ENCODE measurements around the gene SOX8.
A peak's percentile ranks its signal among the peaks of the same experiment; 100 is the strongest.
"Not testable (repeated sequence)": the region's sequence is repeated elsewhere in the genome, so short reads cannot be mapped to it uniquely, and the experiment has no call there.

The SOX8 gene

DNA sequence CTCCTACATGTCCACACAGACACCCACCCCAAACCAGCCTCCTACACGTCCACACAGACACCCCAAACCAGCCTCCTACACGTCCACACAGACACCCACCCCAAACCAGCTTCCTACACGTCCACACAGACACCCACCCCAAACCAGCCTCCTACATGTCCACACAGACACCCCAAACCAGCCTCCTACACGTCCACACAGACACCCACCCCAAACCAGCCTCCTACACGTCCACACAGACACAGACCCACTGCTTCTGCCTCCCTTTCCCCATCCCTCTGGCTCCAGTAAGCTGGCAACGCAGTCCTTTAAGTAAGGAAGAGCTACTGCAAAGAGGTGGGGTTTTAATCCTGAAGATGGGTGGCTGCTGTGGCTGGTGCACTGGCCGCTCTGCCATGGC is 27.8 kb upstream of the SOX8 start:
- not testable (repeated sequence) for DNase-seq (ENCODE audit: low read depth in 2 of 2, low spot score in 1 of 2)

DNA sequence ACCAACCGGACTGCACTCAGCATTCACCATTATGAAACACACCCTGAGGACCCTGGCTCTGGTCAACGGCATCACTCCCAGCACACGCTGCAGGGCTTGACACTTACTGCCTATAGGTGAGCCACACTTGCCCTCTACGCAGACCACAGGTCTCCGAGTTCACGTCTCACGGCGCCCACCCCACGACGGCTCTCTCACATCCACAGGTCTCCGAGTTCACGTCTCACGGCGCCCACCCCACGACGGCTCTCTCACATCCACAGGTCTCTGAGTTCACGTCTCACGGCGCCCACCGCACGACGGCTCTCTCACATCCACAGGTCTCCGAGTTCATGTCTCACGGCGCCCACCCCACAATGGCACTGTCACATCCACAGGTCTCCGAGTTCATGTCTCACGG is 25.8 kb upstream of the SOX8 start:
- not testable (repeated sequence) for DNase-seq (ENCODE audit: low read depth in 2 of 2, low spot score in 1 of 2)

DNA sequence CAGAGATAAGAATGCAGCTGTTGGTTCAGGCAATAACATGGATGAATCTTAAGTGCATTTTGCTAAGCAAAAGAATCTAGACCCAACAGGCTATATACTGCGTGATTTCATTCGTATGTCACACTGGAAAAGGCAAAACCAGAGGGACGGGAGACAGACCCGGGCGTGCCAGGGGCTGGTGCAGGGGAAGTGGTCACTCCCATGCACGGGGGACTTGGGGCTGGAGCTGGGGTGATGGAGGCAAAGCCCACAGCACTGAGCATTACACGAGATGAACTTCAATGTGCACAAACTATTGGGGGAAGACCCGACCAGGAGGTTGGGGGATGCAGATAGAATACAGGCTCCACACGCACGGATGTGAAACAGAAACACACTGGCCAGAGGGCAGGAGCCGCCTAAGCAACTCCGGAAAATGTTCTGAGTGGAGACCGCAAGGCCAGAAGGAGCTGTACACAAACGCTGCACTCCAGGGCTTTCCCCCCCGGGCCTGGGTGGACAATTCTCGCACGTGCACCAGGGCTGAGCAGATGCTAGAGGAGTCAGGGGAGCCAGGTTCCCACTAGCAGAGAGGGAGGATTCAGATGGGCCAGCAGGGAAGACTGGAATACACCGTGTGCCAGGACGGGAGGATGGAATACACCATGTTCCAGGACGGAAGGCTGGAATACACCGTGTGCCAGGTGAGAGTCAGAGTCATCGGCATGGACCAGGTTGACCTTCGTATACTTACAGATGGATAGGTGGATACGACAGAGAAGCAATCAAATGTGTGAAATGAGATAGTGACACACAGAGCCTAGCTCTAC is 22.1 kb upstream of the SOX8 start:
- no peak for DNase-seq (ENCODE audit: low read depth in 2 of 2, low spot score in 1 of 2)

DNA sequence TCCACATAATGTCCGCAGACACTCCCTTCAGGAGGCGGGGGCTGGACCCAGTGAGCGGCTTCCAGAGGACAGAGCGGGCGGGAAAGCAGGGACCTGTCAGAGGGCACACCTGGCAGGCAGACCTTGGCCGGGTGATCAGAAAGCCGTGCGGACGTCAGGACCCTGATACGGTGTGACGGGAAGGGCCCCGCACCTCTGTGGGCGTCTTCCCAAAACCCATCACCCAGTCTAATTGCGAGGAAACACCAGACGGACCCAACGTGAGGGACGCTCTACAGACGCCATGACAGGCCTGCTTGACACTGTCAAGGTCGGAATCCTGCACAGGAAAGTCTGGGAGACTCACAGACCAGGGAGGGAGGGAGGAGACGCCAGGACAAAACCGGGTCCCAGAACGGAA is 19.2 kb upstream of the SOX8 start:
- no peak for DNase-seq (ENCODE audit: low read depth in 2 of 2, low spot score in 1 of 2)

DNA sequence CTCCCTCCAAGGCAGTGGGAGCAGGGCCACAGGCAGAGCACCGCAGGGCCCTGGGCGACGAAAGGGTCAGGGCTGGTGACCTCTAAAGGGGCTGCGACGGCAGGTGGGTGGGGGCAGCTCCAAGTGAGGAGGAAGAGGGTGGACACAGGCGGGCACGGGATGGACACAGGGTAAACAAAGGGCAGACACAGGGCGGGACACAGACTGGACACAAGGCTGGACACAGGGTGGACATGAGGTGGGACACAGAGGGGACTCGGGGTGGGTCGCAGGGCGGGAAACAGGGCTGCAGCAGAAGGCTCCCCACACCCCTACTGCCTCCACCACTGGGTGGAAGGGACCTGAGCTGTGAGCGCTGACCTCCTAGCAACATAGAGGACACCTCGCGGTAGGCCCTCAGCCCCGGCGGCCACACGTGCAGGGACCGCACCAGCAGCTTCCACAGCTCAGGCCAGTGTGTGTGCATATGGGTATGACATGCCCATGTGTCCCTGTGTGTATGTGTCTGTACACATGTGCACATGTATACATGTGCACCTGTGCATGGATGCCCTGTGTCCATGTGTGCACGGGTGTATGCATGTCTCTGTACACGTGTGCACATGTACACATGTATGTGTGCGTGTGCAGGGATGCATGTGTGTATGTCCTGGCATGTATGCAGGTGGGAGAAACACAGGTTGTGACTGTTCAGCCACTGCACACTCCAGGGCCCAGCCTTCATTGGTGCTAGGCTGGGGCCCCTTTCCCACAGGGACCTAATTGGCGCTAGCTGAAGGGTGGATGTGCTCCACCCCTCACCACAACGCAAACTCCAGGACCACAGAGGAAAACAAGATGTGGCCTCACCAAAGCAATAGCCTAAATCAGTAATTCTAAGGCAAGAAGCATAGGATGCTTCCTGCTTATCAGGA is 18.4 kb upstream of the SOX8 start:
- DNase-seq (ENCODE audit: low read depth in 2 of 2, low spot score in 1 of 2) = no peak

DNA sequence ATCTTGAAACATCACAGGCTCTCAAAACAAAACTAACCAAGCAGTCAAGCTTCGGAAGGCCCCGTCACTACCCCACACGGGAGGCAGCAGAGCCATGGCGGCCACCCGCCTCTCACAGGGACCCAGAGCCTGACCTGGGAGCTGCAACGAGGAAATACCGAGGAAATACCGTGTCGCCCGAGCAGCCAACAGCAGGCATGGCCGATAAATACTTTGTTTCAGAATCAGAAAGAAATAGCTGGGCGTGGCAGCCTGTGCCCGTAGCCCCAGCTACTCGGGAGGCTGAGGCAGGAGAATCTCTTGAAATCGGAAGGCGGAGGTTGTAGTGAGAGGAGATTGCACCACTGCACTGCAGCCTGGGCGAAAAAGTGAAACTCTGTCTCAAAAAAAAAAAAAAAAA is 17.7 kb upstream of the SOX8 start:
- no peak for DNase-seq (ENCODE audit: low read depth in 2 of 2, low spot score in 1 of 2)

DNA sequence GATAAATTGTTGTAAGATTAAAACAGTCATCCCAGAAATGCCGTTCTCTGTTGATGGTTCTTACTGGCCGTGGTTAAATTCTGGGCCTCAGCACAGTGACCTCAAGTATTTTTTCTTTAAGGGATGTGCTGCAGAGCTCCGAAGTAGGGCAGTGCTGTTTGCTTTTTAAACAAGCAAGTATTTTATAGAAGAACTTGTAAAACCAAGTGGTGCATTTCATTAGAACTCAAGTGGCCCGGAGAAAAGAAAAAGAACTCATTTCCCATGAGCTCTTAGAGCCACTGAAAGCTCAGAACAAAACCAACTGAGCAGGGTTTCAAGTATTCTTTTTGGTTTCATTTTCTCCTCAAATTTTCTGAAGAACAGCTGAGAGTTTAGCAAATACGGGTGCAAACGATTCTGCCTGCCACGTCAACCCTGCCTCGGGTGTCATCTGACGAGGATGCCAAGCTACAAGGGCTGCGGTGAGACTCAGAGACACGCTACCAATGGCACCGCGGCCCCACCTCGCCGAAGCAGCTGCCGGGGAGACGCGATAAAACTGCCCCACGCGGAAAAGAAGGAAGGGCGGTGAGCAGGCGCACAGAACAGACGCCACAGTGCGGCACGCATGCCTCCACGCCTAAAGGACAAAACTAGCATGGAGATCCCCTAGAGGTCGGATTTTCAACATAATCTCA is 17.1 kb upstream of the SOX8 start:
- DNase-seq (ENCODE audit: low read depth in 2 of 2, low spot score in 1 of 2) = no peak

DNA sequence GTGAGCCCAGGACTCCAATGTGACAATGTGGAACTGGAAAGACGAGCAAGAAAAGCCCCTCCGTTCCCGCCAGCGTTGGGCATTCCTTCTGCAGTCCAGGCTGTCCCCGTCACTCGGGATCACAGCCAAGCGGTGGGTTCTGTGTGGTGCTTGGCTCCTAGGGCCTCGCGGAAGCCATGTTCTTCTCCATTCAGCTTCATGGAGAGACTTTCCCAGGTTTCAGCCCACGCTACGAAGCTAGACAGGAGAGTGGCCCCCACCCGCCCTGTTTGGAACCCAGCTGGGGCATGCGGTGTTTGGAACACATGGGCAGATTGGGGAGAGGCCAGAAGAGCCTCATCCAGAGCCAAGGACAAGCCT is 16.6 kb upstream of the SOX8 start:
- no peak for DNase-seq (ENCODE audit: low read depth in 2 of 2, low spot score in 1 of 2)

DNA sequence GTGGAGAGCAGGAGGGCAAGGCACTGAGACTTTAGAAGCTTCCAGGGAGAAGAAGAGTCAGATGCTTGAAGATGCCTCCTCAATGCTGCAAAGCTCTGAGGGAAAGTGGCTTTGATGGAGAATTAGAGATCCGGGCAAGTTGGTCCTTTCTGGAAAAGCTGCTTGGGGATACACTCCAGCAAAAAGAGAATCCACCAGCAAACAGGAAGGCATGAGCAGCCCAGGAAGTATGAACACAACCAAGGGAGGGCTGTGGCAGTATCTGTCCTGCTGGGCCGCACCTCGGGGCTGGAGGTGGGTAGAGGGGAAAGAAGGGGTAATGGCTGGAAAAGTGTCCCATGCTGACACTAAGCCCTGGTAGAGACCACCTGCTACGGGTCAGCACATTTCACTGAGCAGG is 16.1 kb upstream of the SOX8 start:
- DNase-seq (ENCODE audit: low read depth in 2 of 2, low spot score in 1 of 2) = no peak

DNA sequence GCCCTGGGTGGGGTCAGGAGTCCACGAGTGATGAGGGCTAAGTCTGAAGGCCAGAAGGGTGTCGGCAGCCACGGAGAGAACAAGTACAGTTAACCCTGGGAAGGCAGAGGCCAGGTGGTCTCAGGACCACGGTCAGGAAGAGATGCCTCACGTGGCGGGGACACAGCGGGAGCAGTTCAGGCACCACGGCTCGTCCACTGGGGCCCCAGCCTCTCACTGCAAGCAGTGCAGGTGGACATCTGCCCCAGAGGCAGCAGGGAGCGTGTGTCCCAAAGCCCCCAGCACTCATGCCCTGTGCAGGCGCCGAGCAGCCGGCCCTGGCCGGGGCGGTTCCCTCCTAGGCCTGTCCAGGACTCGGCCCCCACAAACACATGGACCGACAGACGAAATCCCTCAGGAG is 15.5 kb upstream of the SOX8 start:
- DNase-seq (ENCODE audit: low read depth in 2 of 2, low spot score in 1 of 2) = no peak

DNA sequence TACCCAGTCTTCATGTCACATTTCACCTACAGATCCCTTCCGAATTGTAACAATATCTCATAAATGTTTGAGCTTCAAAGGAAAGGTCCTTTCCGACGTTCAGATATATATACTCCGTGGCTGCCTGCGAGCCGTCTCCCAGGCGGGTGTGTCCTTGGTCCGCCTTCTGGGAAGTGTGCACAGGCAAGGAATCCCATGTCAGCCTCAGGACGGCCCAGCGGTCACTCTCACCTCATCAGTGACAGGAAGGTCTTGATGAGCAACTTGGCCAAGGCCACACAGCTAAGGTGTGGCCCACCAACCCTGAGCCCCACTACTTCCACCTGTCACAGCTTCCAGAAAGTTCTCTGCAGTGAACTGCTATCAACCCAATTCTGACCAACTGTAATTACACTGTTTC is 15.1 kb upstream of the SOX8 start:
- DNase-seq (ENCODE audit: low read depth in 2 of 2, low spot score in 1 of 2) = no peak

DNA sequence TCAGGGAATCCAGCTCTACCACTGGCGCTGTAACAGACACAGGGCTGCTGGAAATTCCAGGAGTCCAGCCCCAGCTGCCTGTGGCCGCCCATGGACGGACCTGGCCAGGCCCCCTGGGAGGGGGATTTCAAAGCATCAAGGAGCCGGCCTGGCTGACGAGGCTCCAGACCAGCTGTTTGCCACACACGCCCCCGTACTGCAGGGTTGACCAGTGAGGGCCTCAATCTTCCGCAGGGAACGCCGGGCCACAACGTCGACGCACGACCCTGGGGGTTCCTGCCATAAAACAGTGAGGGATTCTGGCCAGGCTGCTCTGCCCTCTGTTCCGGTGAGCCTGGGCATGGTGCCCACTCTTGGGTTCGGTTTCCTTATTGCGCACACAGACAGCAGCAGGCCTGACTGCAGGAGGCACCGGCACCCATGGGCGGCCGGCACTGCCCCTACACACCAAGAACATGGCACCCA is 14.5 kb upstream of the SOX8 start:
- no peak for DNase-seq (ENCODE audit: low read depth in 2 of 2, low spot score in 1 of 2)

DNA sequence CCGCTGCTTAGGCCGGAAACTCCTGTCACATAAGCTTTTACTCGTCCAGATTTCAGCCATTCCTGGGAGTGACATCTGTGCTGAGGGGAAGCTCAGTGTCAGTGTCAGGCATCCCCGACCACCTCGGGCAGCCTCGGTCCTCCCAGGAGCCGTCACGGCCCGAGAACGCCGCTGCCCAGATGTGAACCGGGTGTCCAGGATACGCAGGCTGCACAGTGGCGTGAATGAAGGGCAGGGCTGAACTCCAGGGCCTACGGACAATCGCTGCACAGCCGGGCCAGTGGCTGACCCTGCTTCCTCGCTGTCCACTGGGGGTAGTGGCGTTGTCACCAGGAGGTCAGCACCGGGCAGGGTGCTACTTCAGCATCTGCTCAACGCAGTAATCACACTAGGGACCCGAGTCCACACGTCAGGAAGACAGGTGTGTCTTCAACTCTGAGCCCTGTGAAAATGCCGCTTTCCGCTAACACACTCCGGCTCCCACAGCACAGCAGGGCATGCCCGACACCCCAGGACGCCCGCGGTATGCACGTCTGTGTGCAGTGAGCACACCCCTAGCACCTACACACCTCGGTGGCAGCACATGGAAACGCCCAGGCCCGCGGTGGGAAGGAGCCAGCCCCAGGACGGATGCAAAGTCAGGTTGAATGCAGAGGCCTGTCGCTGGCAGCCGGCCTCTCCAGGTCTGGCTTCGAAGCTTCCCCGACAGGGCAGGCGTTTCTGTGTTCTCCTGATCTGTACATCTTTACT is 13.8 kb upstream of the SOX8 start:
- no peak for DNase-seq (ENCODE audit: low read depth in 2 of 2, low spot score in 1 of 2)

DNA sequence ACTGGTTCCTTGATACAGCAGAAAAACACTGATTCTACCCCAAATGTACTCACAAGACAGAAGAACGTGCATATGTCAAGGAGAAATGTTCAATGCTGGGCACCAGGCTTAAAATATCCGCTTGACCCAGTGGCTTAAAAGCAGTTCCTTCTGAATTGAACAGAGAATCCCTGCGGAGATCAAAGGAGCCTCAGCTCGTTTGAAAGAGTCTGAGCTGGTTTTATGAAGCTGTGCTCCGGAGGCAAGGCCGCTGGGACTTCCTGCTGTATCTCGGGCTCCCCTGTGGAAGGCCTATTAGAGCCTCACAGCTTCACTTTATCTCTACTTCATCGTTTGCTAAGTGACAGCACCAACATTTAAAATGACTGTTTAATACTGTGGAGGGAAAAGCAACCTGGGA is 12.9 kb upstream of the SOX8 start:
- no peak for DNase-seq (ENCODE audit: low read depth in 2 of 2, low spot score in 1 of 2)

DNA sequence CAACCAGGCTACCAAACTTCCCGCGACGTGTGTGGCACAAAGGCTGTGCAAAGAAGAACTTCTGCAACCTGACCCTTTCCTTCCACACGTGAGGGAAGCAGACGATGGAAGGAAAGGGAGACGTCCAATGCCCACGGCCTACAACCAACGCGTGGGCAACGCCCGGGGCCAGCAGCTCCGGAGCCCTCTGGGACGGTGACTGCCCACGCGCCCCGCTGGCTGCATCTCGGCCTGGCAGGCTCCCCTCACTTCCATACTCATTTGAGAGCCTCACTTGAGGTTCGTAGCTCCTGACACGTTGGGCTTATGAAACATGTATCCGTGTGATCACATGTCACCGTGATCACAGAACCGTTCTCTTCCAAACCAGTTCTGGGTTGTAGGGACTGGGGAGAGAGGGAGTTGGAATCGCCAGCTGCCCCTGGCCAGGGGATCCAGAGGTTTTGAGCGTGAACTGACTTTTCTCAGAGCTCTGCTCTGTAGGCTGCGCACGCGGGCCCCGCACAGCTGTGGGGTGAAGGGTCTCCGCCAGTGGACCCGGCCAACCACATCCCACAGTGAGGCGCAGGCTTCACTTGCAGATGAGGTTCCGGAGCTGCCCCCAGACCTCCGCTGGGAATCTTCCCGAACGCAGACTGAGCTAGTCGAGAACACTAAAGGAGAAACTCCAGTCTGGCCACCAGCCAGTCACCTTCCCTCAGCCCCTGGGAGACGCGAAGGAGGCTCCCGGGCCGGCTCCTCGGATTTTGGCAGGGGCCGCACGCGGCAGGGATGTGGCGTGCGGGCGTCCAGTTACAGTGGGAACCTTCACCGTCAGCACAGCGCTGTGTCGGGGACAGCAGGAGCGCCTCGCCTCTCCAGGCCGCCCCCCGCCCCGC is 11.8 kb upstream of the SOX8 start:
- DNase-seq (ENCODE audit: low read depth in 2 of 2, low spot score in 1 of 2) = no peak

DNA sequence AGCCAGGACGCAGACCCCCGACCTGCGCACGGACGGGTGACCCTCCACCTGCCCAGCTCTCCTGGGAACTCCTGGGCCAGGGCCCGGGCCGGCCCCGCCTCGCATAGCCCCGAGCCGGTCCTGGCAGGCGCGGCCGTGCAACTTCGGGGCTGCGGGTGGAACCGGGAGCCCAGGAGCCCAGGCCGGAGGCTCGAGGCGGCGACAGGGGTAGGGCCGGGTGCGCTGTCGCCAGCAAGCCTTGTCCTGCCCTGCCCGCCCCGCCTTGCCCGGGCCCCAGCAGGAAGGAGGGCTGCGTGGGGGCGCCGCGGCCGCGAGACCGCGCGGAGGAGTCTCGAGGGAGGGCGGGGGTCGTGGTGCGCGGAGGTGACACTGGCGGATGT is 11.2 kb upstream of the SOX8 start:
- DNase-seq (ENCODE audit: low read depth in 2 of 2, low spot score in 1 of 2) = no peak

DNA sequence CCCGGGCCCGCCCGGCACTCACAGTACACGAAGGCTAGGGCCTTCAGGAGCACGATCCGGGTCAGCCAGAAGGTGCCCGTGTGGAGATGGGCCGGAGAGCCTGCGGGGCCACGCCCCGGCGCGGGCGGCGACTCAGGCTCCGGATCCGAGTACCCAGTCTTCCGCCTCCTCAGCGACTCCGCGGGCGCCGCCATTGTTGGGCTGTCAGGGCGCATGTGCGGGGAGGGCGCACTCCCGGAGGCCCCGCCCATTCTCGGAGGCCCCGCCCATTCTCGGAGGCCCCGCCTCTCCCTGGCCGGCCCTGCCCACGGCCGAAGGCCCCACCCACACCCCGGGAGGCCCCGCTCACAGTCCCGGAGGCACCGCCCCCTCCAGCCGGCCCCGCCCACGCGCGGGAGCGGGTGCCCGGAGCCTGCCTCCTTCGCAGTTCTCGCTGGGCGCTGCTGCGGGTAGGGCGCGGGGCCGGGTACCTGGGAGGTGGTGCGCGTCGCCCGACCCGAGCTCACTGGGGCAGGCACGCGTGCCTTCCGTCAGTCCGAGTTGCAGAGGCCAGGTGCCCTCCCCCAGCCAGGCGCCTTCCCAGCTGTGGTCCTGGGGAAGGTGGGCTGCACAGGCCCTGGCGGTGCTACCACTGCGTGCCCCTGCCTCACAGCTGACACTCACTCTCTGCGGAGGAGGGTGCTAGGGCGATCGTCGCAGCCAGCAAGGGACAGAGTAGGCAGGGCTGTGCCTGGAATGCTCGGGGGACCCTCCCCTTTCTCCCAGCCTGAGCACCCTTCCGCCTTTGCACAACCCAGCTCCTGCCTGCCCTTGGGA is 10.6 kb upstream of the SOX8 start, which contains the start of gene LMF1:
TSS of gene LMF1 (minus strand) at position 219 of the 816 bp plus-strand sequence. CDS start at position 215, 4 bp downstream.
- DNase-seq (ENCODE audit: low read depth in 2 of 2, low spot score in 1 of 2) = peak; percentile 85 to 97

DNA sequence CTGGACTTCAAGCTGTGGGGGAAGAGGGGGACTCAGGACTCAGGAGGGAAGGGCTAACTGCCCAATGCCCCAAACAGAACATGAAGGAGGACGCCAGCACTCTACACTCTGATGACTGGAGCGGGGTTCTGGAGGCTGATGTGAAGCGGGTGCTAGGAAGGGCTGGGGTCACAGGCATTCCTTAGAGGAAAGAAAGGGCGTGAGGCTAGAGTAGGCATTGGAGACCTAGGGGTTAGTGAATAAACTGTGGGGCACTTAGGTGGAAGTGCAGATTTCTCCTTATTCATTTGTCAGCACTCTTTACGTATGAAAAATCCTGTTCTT is 10.0 kb upstream of the SOX8 start:
- DNase-seq (ENCODE audit: low read depth in 2 of 2, low spot score in 1 of 2) = no peak

DNA sequence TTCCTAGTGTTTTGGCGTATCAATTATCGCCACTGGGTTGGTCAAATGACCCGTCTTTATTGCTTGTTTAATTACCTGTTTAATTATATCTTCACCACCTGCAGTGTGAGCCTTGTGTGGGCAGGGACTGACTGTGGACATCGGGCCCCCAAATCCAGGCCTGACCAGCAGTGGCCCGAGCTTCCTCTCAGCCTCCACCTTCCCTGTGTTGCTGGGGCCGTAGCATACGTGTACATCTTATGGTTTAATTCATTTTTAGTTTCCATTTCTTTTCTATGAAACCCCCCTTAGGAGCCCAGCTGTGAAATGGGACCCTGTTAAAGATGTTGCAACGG is 9.6 kb upstream of the SOX8 start:
- DNase-seq (ENCODE audit: low read depth in 2 of 2, low spot score in 1 of 2) = no peak

All from stimulated activated CD8-positive, alpha-beta memory T cell treated with anti-CD3 and anti-CD28 coated beads, Interleukin-4, amount 100 ng/mL, for 1 hour (primary cell).